C1 segment of cervical spinal cord (tissue), 14 donors: ENCODE results near the gene ATF7IP2.
"Not testable (repeated sequence)": the region's sequence is repeated elsewhere in the genome, so short reads cannot be mapped to it uniquely, and the experiment has no call there.

Source experiments
- DNase-seq, 14 donors: peaks; one replicate each; lab custom pipeline; 2025; lab: John Stamatoyannopoulos, UW

The ATF7IP2 gene

DNA sequence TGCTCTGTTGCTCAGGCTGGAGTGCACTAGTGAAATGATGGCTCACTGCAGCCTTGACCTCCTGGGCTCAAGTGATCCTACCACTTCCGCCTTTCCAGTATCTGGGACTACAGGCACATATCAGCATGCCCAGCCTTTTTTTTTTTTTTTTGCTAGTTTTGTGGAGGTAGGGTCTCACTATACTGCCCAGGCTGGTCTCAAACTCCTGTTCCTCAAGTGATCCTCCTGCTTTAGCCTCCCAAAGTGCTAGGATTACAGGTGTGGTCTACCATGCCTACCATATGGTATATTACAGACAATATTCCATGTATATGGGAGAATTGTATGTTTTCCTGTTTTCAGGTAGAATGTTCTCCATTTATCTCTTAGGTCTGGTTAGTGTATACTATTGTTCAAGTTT is 12.3 kb upstream of the ATF7IP2 start:
- no peak for DNase-seq

DNA sequence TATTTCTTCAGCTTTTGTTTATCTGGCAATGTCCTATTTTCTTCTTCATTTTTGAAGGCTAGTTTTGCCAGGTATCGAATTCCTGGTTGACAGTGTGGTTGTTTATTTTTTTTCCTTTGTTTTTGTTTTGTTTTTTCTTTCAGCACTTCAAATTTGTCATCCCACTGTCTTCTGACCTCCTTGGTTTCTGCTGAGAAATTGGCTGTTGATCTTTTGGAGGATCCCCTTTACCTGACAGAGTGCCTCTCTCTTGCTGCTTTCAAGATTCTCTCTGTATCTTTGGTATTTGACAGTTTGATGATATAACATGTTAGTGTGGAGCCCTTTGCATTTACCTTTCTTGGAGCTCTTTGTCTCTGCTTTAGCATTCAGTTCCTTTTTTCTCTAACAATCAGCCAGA is 9.6 kb upstream of the ATF7IP2 start:
- no peak for DNase-seq

DNA sequence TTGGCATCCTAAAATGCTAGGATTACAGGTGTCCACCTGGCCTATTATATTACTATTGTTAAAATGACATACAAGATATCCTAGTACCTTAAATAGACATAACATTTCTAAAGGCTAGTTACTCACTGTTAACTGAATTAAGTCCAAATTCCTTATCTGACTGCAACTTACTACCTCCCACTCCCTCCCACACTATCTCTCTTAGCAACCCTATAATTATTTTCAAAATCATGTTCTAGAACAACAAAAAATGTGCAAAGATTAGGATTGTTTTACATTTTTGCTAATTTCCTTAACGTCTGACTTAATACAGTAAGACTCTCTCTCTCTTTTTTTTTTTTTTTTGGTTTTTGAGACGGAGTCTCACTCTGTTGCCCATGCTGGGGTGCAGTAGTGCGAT is 2.2 kb upstream of the ATF7IP2 start:
- no peak for DNase-seq

DNA sequence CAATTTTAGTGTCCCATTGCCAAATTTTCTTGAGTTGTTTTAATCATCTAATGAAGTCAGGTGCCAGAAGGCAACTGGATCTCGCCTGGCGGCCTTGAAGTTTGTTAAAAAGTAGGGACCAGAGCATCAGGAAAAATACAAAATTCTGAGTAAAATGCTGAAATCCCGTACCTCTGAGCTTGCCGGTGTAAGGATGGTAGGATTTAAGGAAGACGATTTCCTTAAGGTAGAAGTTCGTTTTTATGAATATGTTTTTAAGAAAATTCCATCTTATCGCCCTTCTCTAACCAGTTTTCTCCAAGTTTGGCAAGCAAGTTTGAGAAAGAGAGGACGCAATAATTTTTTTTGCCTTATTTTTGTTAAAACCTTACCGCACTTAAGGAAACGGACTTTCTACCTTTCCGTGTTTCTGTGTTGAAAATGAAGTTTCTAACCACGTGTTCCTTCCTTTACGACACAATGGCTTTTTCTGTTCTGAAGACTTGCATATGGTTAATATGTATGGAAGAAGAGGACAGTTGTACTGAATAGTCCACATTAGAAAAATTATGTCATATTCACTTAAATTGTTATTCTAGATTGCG is 748 bp downstream of the ATF7IP2 start:
- DNase-seq, result no peak

DNA sequence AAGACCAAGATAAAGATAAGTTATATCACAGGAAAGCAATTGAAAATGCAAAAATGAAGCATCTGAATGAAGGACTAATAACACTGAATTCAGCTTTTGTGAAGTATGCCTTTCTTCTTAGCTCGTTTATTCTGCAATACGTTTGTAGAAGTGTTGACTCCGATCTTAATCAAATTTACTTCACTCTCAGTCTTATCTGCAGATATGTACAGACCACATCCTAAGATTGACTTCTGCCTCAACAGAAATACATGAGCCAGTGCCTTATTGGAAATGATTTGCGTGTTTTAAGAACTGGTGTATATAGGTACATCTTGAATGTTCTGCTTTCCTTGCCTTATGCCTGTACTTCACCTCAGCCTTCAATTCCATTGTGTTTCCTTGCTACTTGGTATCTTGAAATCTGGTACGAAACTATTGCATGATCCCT is 1.3 kb downstream of the ATF7IP2 start:
- no peak for DNase-seq

DNA sequence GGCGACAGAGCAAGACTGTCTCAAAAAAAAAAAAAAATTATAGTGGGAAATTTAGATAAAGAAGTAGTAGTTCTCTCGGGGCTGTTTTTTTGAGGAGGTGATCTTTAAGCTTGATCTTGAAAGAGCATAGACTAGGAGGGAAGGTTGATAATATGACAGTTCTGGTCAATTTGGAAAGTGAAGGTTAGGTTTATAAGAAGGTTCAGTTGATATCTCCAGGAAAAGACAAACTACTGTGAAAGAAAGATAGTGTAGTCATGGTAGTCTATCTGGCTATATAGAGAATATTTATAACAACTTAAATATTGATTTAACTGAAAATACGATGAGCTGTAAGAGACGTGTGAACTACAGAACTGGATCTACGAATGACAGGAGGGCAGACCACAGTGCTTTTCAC is 3.1 kb downstream of the ATF7IP2 start:
- no peak for DNase-seq

DNA sequence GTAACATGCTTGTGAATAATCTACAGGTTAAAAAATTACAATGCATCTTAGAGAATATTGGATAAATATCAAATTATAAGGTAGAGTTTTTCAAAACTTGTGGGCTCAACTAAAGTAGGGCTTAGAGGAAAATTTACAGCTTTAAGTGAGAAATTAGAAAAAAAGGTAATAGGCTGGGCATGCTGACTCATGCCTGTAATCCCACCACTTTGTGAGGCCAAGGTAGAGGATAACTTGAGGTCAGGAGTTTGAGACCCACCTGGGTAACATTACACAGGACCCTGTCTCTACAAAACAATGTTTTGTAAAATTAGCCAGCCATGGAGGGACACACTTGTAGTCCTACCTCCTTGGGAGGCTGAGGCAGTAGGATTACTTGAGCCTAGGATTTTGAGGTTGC is 4.5 kb downstream of the ATF7IP2 start:
- no peak for DNase-seq

DNA sequence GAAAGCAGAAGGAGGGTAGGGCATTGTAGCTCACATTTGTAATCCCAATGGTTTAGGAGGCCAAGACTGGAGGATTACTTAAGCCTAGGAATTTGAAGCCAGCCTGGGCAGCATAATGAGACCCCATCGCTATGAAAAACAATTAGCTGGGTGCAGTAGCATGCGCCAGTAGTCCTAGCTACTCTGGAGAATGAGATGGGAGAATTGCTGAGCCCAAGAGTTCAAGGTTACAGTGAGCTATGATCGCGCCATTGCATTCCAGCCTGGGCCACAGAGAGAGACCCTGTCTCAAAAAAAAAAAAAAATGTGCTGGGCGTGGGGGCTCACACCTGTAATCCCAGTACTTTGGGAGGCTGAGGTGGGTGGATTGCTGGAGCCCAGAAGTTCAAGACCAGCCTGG is 5.0 kb downstream of the ATF7IP2 start:
- DNase-seq, result no peak

DNA sequence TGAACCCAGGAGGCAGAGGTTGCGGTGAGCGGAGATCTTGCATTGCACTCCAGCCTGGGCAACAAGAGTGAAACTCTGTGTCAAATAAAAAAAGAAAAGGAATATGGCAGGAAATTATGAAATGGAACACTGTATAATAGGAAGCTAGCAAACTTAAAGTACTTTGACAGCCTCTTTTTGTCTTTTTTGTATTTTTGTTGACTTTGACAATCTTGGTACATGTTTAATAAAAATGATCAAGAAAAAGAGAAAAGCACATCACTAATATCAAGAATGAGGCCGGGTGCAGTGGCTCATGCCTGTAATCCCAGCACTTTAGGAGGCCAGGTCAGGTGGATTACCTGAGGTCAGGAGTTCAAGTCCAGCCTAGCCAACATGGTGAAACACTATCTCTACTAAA is 5.5 kb downstream of the ATF7IP2 start:
- DNase-seq, result no peak

DNA sequence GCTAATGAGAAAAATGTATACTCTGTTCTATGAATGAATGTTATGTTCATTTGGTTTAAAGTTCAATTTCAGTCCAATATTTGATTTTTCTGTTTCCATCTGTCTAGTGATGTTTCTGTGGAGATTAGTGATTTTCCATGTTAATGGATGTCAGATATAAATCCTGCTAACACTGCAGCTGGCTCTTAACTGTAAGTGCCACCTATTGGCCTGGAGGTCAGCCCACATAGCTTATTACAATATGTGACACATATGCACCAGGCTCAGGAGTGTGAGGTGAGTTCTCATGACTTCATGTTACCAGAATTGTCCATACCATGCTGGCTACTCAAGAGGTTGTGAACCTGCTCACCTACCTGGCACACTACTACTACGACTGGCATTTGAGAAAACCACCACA is 17.1 kb downstream of the ATF7IP2 start:
- no peak for DNase-seq

DNA sequence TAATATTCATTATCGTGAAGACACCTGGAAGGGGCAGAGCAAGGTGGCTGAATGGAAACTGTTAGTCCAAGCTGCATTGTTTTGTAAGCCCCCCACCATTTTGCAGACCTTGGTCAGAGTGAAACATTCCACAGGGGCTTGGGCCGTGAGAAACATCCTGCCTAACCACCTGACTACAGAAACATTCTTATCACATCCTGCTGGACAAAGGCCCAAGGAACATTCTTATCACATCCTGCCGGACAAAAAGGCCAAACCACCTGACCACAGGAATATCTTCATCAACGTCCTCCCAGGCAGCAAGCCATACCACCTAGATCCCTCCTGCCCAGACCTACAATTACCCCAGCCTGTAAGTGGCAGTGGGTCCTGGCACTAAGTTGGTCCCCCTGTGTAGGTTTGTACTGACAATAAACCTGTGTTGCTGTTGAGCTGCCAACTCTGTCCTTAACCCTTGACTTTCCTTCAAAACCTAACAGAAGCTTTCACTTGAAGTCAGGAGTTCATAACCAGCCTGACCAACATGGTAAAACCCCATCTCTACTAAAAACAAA is 19.6 kb downstream of the ATF7IP2 start:
- DNase-seq, result no peak

DNA sequence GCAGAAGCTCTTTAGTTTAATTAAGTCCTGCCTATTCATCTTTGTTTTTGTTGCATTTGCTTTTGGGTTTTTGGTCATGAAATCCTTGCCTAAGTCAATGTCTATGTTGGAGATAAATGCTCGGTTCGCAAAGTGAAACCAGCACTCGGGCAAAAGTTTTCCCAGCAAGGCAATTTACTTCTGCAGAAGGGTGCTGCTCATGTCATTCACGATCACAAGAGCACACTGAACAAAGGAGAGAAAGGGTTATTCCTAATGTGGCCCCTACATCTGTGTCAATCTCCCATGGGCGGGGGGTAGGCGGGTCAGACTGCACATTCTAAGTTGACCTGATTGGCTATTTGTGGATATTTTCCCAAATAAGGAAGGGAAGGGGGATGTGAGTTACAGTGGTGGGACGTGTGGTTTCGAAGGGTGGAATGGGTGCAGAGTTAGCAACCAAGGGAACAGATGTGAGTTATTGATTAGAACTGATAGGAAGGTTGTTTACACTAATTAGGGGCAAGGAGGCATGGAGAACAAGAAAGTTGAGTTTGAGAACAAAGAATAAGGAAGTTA is 23.0 kb downstream of the ATF7IP2 start:
- DNase-seq, result no peak

DNA sequence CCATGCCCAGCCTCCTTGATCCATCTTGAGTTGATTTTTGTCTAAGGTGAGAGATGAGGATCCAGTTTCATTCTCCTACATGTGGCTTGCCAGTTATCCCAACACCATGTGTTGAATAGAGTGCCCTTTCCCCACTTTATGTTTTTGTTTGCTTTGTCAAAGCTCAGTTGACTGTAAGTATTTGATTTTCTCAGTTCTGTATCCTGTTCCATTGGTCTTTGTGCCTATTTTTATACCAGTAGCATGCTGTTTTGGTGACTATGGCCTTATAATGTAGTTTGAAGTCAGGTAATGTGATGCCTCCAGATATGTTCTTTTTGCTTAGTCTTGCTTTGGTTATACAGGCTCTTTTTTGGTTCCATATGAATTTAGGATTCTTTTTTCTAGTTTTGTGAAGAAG is 23.9 kb downstream of the ATF7IP2 start:
- not testable (repeated sequence) for DNase-seq

DNA sequence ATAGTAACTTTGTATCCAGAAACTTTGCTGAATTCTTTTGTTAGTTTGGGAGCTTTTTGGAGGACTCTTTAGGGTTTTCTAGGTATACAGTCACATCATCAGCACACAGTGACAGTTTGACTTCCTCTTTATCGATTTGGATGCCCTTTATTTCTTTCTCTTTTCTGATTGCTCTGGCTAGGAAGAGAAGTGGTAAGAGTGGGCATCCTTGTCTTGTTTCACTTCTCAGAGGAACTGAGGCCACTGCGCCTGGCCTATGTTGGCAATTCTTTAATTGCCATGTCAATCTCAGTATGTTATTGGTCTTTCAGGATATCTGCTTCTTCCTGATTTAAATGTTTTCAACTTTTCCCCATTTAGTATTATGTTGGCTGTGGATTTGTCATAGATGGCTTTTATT is 24.6 kb downstream of the ATF7IP2 start:
- DNase-seq, result no peak

DNA sequence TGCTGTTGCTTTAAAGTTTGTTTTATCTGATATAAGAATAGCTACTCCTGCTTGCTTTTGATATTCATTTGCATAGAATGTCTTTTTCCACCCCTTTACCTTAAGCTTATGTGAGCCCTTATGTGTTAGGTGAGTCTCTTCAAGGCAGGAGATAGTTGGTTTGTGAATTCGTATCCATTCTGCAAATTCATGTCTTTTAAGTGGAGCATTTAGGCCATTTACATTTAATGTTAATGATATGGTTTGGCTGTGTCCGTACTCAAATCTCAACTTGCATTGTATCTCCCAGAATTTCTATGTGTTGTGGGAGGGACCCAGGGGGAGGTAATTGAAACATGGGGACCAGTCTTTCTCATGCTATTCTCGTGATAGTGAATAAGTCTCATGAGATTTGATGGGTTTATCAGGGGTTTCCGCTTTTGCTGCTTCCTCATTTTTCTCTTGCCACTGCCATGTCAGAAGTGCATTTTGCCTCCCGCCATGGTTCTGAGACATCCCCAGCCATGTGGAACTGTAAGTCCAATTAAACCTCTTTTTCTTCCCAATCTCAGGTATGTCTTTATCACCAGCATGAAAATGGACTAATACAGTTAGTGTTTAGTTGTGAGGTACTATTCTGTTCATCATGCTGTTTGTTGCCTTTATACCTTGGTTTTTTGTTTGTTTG is 27.2 kb downstream of the ATF7IP2 start:
- DNase-seq, result no peak

DNA sequence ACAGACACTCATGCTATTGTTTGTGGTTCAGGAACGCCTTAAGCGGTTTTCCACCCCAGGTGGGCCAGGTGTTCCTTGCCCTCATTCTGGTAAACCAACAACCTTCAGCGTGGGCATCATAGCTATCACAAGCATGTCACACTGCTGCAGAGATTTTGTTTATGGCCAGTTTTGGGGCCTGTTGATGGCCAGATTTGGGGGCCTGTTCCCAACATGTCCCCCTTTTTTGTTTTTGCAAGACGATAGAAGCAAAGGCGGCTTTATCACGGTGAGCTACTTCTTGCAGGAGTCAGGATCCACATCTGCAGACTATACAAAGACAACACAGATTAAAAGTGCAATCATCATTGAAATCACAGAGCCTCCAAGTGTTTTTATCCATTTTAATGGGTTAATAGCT is 32.3 kb downstream of the ATF7IP2 start:
- not testable (repeated sequence) for DNase-seq

DNA sequence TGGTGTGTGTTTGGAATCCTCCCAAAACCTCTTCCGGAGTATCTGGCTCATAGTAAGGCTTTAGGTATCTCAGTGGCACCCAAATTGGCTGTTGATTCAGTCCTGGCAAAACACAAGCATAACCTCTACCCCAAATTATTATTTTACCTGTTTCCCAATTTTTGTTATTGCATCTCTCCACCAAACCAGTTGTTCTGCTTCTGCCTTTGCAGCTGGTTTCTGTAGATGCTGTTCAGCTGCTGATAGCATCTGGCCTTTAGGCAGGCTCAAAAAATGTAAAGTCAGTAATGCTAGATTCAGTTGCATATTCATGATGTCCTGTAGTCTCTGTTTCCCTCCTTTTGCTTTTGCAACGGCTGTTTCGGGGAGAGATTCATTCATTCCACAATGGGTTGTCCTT is 33.8 kb downstream of the ATF7IP2 start:
- DNase-seq, result no peak

DNA sequence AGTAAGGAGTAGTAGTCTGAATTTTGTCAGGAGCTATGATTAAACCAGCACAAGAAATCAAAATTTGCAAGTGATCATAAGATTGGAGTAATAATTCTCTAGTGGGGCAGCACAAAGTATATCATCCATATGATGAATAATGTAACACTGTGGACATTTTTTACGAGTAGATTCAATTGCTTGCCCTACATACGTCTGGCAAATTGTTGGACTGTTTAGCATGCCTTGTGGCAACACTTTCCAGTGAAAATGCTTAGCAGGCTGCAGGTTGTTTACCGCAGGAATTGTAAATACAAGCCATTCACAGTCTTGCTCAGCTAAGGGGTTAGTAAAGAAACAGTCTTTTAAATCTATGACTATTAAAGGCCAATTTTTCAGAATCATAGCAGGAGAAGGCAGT is 35.7 kb downstream of the ATF7IP2 start:
- no peak for DNase-seq

DNA sequence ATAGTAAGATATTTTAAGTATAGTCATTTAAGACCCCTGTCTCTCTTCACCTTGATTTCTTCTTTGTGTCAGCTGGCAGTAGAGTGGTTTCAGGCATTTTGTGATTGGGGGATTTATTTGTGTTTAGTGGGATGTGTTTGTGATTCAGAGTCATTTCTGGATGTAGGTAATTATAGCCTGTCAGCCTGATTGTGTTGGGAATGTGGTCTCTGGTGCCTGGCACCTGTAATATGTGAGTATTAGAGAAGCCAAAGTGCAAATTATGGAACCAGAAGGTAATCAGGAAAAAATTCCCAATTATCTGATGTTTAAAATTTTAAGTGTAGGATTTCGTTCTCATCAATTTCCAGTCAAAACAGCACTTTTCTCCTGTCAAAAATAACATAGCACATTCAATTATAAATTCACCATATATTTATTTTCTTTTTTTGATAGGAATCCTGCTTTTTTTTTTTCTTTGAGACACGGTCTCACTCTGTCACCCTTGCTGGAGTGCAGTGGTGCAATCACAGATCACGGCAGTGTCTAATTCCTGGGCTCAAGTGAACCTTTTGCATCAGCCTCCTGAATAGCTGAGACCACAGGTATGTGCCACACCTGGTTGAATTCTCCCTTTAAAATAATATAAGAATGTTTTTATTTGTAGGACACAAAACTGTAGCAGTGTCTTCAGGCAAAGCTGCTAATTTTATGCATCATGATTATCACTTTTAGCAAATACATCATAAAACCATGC is 42.7 kb downstream of the ATF7IP2 start:
- no peak for DNase-seq

DNA sequence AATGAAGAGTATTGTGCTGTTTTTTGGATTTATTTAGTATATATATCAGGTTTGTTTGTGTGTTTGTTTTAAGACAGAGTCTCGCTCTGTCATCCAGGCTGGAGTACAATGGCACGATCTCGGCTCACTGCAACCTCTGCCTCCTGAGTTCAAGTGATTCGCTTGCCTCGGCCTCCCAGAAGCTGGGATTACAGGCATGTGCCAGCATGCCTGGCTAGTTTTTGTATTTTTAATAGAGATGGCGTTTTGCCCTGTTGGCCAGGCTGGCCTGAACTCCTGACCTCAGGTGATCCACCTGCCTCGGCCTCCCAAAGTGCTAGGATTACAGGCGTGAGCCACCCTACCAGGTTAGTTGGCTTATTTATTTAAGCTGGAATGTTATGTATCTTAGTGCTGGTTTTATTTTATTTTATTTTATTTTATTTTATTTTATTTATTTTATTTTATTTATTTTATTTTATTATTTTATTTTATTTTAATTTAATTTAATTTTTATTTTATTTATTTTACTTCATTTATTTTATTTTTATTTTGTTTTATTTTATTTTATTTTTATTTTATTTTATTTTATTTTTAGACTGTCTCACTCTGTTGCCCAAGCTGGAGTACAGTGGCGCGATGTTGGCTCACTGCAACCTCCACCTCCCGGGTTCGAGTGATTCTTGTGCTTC is 43.6 kb downstream of the ATF7IP2 start:
- not testable (repeated sequence) for DNase-seq

DNA sequence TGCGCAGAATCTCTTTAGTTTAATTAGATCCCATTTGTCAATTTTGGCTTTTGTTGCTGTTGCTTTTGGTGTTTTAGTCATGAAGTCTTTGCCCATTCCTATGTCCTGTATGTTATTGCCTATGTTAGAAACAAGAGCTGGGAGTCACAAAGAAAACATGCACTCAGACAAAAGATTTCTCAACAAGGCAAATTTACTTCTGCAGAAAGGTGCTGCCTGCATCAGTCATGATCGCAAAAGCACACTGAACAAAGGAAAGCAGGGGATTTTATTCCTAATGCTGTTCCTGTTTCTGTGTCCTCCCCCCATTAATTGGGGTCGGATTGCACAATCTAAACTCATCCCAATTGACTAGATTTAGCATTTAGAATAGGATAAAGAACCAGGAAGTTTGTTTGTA is 55.9 kb downstream of the ATF7IP2 start:
- no peak for DNase-seq

DNA sequence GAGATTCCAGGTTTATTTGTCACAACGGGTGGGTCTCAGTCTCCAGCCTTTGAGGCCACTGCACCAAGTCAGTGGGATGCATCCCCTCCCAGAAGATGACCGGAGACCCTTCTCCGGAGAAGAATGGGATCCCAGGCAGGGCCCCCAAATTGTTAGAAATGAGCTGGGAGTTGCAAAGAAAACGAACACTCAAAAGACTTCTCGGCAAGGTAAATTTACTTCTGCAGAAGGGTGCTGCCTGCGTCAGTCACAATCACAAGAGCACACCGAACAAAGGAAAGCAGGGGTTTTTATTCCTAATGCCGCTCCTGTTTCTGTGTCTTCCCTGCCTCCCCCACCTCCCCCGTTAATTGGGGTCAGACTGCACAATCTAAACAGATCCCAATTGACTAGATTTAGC is 61.4 kb downstream of the ATF7IP2 start:
- no peak for DNase-seq
